ENCODE data around the gene TM2D3. TPM values are rescaled to one million over a fixed set of nuclear protein-coding genes. Genes with fewer than 3 reads are reported as not detected.

The TM2D3 gene
- total RNA-seq, 1 experiment from 2014 or later = 26.2 TPM

GRCh38 chr15:101614001-101614585, 38.1 kb downstream of the TM2D3 start:
- H3K4me3 Mint-ChIP-seq (ENCODE audit: unreplicated experiment) = no peak overlapping the region
- intact Hi-C loops (cut with micrococcal nuclease) = no loop called here
- no TSS peak for BruUV-seq (replicated peaks)
- DNase-seq (ENCODE audit: unreplicated experiment) = no peak
- no peaks in the 10 kb centered on the region for H3K27me3 Mint-ChIP-seq (ENCODE audit: insufficient read depth, unreplicated experiment)
- H3K9me3 Mint-ChIP-seq (ENCODE audit: unreplicated experiment) = no peaks in the 10 kb centered on the region
- POLR2A ChIA-PET = no interaction called here
- H3K4me1 Mint-ChIP-seq (ENCODE audit: insufficient read depth, unreplicated experiment) = peaks cover 16% of the 10 kb centered on the region
- TF ChIP-seq CTCF (IDR thresholded peaks at IDR 0.05; ENCODE audit: unreplicated experiment) = no peak
- CTCF ChIA-PET = interaction anchor here (0.7 kb wide), 1 partner anchor 73 kb away, joined by 4 read pairs; no protein-coding TSS in a partner anchor
- no peaks in the 10 kb centered on the region for H3K36me3 Mint-ChIP-seq (ENCODE audit: insufficient read depth, unreplicated experiment)
- H3K27ac Mint-ChIP-seq (ENCODE audit: low read depth, unreplicated experiment) = no peak overlapping the region

- H3K4me3 Mint-ChIP-seq (ENCODE audit: unreplicated experiment) = no peak overlapping the region
- BruUV-seq (replicated peaks) = no TSS peak
- H3K4me1 Mint-ChIP-seq (ENCODE audit: insufficient read depth, unreplicated experiment) = peaks cover 16% of the 10 kb centered on the region
- CTCF ChIA-PET = no interaction called here
- no peak overlapping the region for H3K27ac Mint-ChIP-seq (ENCODE audit: low read depth, unreplicated experiment)
- POLR2A ChIA-PET = no interaction called here
- intact Hi-C loops (cut with micrococcal nuclease) = no loop called here
- TF ChIP-seq CTCF (IDR thresholded peaks at IDR 0.05; ENCODE audit: unreplicated experiment) = no peak
- H3K27me3 Mint-ChIP-seq (ENCODE audit: insufficient read depth, unreplicated experiment) = no peaks in the 10 kb centered on the region
- H3K9me3 Mint-ChIP-seq (ENCODE audit: unreplicated experiment) = no peaks in the 10 kb centered on the region
- DNase-seq (ENCODE audit: unreplicated experiment) = peak; percentile 48
- H3K36me3 Mint-ChIP-seq (ENCODE audit: insufficient read depth, unreplicated experiment) = no peaks in the 10 kb centered on the region
Observed at GRCh38 chr15:101613130-101614000, 38.8 kb downstream of the TM2D3 start.

GRCh38 chr15:101612676-101613075, 39.5 kb downstream of the TM2D3 start:
- Mint-ChIP-seq H3K9me3 (ENCODE audit: unreplicated experiment) (no peaks in the 10 kb centered on the region), H3K4me1 (ENCODE audit: insufficient read depth, unreplicated experiment) (peaks cover 16% of the 10 kb centered on the region), H3K27ac (ENCODE audit: low read depth, unreplicated experiment) (no peak overlapping the region), H3K36me3 (ENCODE audit: insufficient read depth, unreplicated experiment) (no peaks in the 10 kb centered on the region), H3K27me3 (ENCODE audit: insufficient read depth, unreplicated experiment) (no peaks in the 10 kb centered on the region), H3K4me3 (ENCODE audit: unreplicated experiment) (no peak overlapping the region)
- intact Hi-C loops (cut with micrococcal nuclease) = no loop called here
- ChIA-PET POLR2A (no interaction called here), CTCF (no interaction called here)
- DNase-seq (ENCODE audit: unreplicated experiment) = no peak
- BruUV-seq (replicated peaks) = no TSS peak
- no peak for TF ChIP-seq CTCF (IDR thresholded peaks at IDR 0.05; ENCODE audit: unreplicated experiment)

- peaks cover 16% of the 10 kb centered on the region for H3K4me1 Mint-ChIP-seq (ENCODE audit: insufficient read depth, unreplicated experiment)
- H3K27ac Mint-ChIP-seq (ENCODE audit: low read depth, unreplicated experiment) = no peak overlapping the region
- H3K9me3 Mint-ChIP-seq (ENCODE audit: unreplicated experiment) = no peaks in the 10 kb centered on the region
- no peaks in the 10 kb centered on the region for H3K36me3 Mint-ChIP-seq (ENCODE audit: insufficient read depth, unreplicated experiment)
- ChIA-PET CTCF (interaction anchor here (0.6 kb wide), 1 partner anchor 9 kb away, joined by 3 read pairs; no protein-coding TSS in a partner anchor), POLR2A (no interaction called here)
- no peaks in the 10 kb centered on the region for H3K27me3 Mint-ChIP-seq (ENCODE audit: insufficient read depth, unreplicated experiment)
- no peak for DNase-seq (ENCODE audit: unreplicated experiment)
- intact Hi-C loops (cut with micrococcal nuclease) = no loop called here
- no peak overlapping the region for H3K4me3 Mint-ChIP-seq (ENCODE audit: unreplicated experiment)
- TF ChIP-seq CTCF (IDR thresholded peaks at IDR 0.05; ENCODE audit: unreplicated experiment) = no peak
- BruUV-seq (replicated peaks) = no TSS peak
Observed at GRCh38 chr15:101611580-101612299, 40.4 kb downstream of the TM2D3 start.

Measured in MCF 10A (cell line).